Skeletal muscle satellite cell (primary cell): ENCODE data around the gene TAPT1.
A peak's percentile ranks its signal among the peaks of the same experiment; 100 is the strongest.
"Not testable (repeated sequence)": the region's sequence is repeated elsewhere in the genome, so short reads cannot be mapped to it uniquely, and the experiment has no call there.

Experiments
- H3K27me3 ChIP-seq: 2 replicates; pipeline ENCODE4 v1.7.0; 2013; ENCODE audit warnings: low read length; ENCODE audit not compliant: control insufficient read depth, insufficient read depth
- H3K36me3 ChIP-seq: 2 replicates; pipeline ENCODE4 v1.7.0; 2013; ENCODE audit warnings: mild to moderate bottlenecking, control low read depth, low read length; ENCODE audit not compliant: insufficient read depth
- H3K4me1 ChIP-seq: 2 replicates; pipeline ENCODE4 v1.7.0; 2013; ENCODE audit warnings: low read length; ENCODE audit not compliant: control insufficient read depth, insufficient read depth
- H3K4me2 ChIP-seq: 2 replicates; pipeline ENCODE4 v1.7.0; 2013; ENCODE audit warnings: mild to moderate bottlenecking, low read length
- H3K4me3 ChIP-seq: 2 replicates; pipeline ENCODE4 v1.7.0; 2013; ENCODE audit warnings: low read length
- H3K9ac ChIP-seq: 2 replicates; pipeline ENCODE4 v1.7.0; 2013; ENCODE audit warnings: mild to moderate bottlenecking, low read depth, low read length, moderate library complexity
- H3K9me3 ChIP-seq: replicated peaks from 2 replicates; pipeline ENCODE4 v1.7.0; 2013; ENCODE audit warnings: mild to moderate bottlenecking, control low read depth, low read length

TAPT1 gene

DNA sequence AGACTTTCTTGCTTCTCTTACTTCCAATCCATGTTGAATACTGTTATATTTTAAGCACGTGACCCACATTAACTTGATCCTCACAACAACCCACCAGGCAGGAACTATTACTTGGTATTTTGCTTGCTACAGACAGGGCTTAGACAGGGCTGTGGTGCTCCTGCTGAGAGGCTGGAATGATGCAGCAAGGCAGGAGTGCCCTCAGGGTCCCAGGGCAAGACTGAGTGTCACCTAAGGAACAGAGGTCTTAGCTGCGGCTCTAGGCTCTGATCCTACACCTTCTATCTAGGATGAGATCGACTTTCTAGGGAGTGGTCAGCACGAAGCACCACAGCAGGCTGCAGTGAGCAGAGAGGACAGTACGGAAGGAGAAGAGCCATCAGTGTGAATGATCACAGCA lies 20.0 kb downstream of the TAPT1 start:
- H3K9me3 ChIP-seq = no peaks in the 10 kb centered on the region
- no peak overlapping the region for H3K4me3 ChIP-seq
- no peaks in the 10 kb centered on the region for H3K36me3 ChIP-seq
- H3K4me2 ChIP-seq = no peak overlapping the region
- H3K9ac ChIP-seq = no peak overlapping the region
- H3K27me3 ChIP-seq = no peaks in the 10 kb centered on the region
- no peaks in the 10 kb centered on the region for H3K4me1 ChIP-seq

DNA sequence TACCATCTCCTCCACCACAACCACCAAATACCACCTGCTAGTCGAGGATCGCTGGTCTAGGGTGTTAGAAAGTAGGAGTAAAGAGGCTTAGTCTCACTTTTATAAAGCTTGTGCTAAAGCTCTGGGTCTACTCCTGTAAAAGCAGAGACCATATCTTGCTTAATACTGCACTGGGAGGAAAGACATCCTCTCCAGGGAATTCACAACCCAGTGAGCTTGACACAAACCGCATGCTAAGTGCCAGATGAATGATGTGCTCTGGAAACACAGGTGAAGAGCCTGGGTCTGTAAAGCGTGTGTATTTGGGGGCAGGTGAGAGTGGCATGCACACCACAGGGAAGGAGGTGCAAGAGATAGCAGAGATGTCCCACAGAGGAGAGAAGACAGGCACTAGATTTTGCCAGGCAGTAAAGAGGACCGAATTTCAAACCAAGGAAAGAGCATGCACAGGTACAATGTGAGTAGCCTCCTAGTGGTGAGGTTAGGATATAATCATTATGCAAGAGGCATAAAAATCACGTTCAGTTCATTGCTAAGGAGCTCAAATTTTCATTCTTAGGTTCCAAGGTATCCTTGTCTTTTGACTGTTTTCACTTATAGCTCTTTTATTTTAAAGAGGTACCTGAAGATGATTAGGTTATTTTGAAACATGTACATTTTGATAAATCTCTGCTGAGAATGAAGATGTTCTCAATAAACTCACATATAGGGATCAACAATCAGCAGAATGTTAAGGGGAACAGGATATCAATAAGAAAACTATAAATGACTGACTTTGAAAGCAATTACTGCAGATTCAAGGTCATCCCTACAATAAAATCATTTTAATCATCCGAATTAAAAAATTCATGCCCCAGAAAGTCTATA lies 20.7 kb downstream of the TAPT1 start:
- Histone ChIP-seq H3K4me1 (no peaks in the 10 kb centered on the region), H3K36me3 (no peaks in the 10 kb centered on the region), H3K9ac (no peak overlapping the region), H3K27me3 (no peaks in the 10 kb centered on the region), H3K4me2 (no peak overlapping the region), H3K4me3 (no peak overlapping the region), H3K9me3 (no peaks in the 10 kb centered on the region)

DNA sequence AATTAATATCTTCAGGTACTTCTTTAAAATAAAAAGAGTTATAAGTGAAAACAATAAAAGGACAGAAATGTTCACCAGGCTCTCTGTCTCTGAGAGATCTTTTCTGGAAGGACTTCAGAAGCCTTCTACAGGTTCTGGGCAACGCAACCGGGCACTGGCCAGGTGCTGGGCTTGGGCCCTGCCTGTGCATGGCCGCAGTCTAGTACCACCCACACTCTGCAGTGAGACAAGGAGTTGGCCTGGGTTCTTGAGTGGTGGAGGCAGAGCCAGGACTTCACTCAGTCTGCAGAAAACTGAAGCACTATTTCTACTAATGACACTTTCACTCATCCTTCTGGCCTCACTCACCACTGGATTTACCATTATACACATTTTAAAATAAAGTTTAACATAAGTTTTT lies 21.8 kb downstream of the TAPT1 start:
- H3K4me1 ChIP-seq = no peaks in the 10 kb centered on the region
- H3K4me2 ChIP-seq = no peak overlapping the region
- H3K9ac ChIP-seq = no peak overlapping the region
- no peak overlapping the region for H3K4me3 ChIP-seq
- H3K9me3 ChIP-seq = no peaks in the 10 kb centered on the region
- no peaks in the 10 kb centered on the region for H3K36me3 ChIP-seq
- no peaks in the 10 kb centered on the region for H3K27me3 ChIP-seq

DNA sequence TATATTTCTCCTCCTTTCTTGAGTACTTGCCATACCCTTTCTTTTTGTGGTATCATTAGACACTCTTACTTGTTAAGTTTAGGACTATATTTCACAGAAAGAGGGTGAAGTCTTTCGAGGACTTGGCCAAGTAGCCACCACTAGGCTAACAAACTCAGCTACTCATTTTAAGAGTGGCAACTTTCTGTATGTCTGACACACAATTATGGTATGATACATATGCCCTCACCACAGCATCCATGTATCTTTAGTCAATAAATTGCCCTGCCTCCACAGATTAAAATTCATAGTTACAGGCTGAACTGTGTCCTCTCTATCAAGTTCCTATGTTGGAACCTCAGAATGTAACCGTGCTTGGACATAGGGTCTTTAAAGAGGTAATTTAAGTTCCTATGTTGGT lies 23.2 kb downstream of the TAPT1 start:
- H3K4me3 ChIP-seq = no peak overlapping the region
- H3K4me2 ChIP-seq = no peak overlapping the region
- H3K9me3 ChIP-seq = no peaks in the 10 kb centered on the region
- H3K4me1 ChIP-seq = no peaks in the 10 kb centered on the region
- no peaks in the 10 kb centered on the region for H3K36me3 ChIP-seq
- no peak overlapping the region for H3K9ac ChIP-seq
- H3K27me3 ChIP-seq = no peaks in the 10 kb centered on the region

DNA sequence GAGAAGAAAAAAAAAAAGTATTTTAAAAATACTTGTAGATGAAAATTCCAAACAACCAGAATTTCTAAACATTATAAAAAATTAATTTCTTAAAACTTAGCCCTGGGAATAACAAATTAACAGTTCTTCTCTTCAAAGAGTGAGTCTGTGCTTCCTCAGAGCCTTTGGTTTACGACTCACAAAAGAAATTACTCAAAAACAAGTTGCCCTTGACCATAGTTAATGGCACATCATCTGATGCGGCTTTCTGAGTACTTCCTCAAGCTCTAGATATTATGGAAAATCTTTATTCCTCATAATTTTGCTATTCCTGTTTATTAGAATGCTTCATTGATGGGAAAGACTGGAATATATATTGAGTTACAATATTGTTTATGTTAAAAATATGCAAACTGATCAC lies 23.7 kb downstream of the TAPT1 start:
- no peaks in the 10 kb centered on the region for H3K9me3 ChIP-seq
- no peak overlapping the region for H3K4me2 ChIP-seq
- H3K4me3 ChIP-seq = no peak overlapping the region
- no peaks in the 10 kb centered on the region for H3K27me3 ChIP-seq
- H3K9ac ChIP-seq = no peak overlapping the region
- no peaks in the 10 kb centered on the region for H3K4me1 ChIP-seq
- no peaks in the 10 kb centered on the region for H3K36me3 ChIP-seq

GRCh38 chr4:16199093-16199492 lies 27.2 kb downstream of the TAPT1 start:
- H3K4me1 ChIP-seq = peaks cover 12% of the 10 kb centered on the region
- H3K36me3 ChIP-seq = no peaks in the 10 kb centered on the region
- no peak overlapping the region for H3K9ac ChIP-seq
- no peaks in the 10 kb centered on the region for H3K27me3 ChIP-seq
- no peaks in the 10 kb centered on the region for H3K9me3 ChIP-seq
- no peak overlapping the region for H3K4me3 ChIP-seq
- no peak overlapping the region for H3K4me2 ChIP-seq

DNA sequence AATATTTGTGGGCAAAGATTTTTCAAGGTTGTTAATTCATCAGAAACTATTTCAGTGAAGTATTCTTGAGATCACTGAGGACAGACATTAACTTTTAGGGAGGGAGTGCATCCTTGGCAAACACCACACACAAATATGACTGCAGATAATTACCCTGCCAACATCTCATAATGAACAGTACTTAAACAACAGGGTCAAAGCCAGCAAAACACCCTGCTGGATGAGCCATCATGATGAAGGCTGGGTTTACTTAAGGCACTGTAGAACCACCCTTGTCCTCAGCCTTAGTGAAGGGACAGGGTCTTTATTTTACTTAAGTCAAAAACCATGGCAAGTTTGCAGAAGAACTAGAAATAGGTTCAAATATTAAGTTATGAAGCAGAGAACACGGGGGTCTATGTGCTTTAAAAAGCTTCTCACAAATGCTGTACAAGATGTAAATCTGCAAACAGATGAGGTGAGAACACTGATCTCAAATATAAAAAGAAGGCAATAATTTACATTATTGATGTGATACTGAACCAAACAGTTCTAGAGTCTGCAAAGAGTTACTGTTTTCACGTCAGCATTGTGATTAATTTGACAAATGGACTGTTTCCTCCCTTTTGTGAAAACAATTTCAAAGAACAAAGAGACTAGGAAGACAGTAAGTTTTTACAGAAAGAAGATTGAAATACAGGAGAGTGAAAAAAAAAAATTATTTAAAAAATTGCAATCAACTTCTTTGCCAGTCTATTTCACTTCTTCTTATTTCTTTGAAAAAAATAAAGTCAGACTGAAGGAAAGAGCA lies 28.2 kb downstream of the TAPT1 start:
- Histone ChIP-seq H3K9ac (no peak overlapping the region), H3K27me3 (no peaks in the 10 kb centered on the region), H3K4me3 (no peak overlapping the region), H3K4me1 (peaks cover 12% of the 10 kb centered on the region), H3K9me3 (no peaks in the 10 kb centered on the region), H3K4me2 (no peak overlapping the region), H3K36me3 (no peaks in the 10 kb centered on the region)

GRCh38 chr4:16196482-16197393 lies 29.5 kb downstream of the TAPT1 start:
- H3K9me3 ChIP-seq = no peaks in the 10 kb centered on the region
- peak overlapping the region; percentile 79 for H3K4me2 ChIP-seq
- peak overlapping the region; percentile 53 for H3K9ac ChIP-seq
- H3K36me3 ChIP-seq = no peaks in the 10 kb centered on the region
- H3K4me1 ChIP-seq = peaks cover 12% of the 10 kb centered on the region
- peak overlapping the region; percentile 62 for H3K4me3 ChIP-seq
- H3K27me3 ChIP-seq = no peaks in the 10 kb centered on the region

GRCh38 chr4:16195209-16195608 lies 31.1 kb downstream of the TAPT1 start:
- no peaks in the 10 kb centered on the region for H3K27me3 ChIP-seq
- H3K4me1 ChIP-seq = peaks cover 12% of the 10 kb centered on the region
- no peak overlapping the region for H3K4me3 ChIP-seq
- no peaks in the 10 kb centered on the region for H3K9me3 ChIP-seq
- H3K4me2 ChIP-seq = no peak overlapping the region
- H3K9ac ChIP-seq = no peak overlapping the region
- H3K36me3 ChIP-seq = no peaks in the 10 kb centered on the region

DNA sequence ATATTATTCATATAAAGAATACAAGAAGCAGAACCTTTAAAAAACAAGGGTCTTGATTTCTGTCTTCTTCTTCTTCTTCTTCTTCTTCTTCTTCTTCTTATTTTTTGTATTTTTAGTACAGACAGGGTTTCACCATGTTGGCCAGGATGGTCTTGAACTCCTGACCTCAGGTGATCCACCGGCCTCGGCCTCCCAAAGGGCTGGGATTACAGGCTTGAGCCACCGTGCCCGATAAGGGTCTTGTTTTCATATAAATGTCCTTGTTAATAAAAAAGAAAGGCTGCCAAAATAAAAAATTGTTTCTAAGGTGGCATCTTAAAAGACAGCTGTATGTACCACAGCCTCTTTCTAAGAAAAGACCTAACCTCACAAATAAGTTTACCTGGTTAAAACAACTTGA lies 31.5 kb downstream of the TAPT1 start:
- not testable (repeated sequence) for H3K4me2 ChIP-seq, H3K9me3 ChIP-seq, H3K4me3 ChIP-seq, H3K27me3 ChIP-seq, H3K36me3 ChIP-seq, H3K9ac ChIP-seq
- peaks cover 12% of the 10 kb centered on the region for H3K4me1 ChIP-seq

DNA sequence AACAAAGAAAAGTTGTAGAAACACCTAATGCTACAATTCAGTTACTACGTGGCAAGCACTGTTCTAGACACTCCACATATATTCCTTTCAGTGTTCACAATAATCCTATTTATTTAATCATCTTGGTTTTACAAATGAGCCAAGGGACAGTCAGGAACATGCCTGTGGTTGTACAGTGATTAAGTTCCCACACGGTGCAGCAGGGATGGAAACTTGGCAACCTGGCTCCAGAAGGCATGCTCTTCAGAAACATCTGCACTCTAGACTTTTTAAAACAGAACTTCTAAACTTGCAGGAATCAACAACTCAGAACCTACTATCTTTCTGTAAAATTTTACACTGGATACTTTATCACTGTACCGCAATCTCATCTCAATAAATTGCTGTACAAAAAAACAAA lies 32.1 kb downstream of the TAPT1 start:
- H3K4me3 ChIP-seq = no peak overlapping the region
- no peaks in the 10 kb centered on the region for H3K27me3 ChIP-seq
- no peak overlapping the region for H3K9ac ChIP-seq
- no peaks in the 10 kb centered on the region for H3K9me3 ChIP-seq
- H3K4me1 ChIP-seq = peaks cover 12% of the 10 kb centered on the region
- no peaks in the 10 kb centered on the region for H3K36me3 ChIP-seq
- H3K4me2 ChIP-seq = no peak overlapping the region
